Endothelial cell of umbilical vein (primary cell): Measurements from ENCODE around the gene ADORA2B. TPM values are rescaled to one million over a fixed set of nuclear protein-coding genes. Genes with fewer than 3 reads are reported as not detected.

Experiments used
- BruUV-seq: library from RNA; stranded (reverse); fragments of 400-500 nt; replicated peaks from 2 replicates; lab custom pipeline; 2021; lab: Mats Ljungman, UMichigan
- CTCF ChIA-PET: fragments of 300-600, 350-600 bp; sonication (Branson Sonifier 250); formaldehyde crosslinking; loops from one replicate; lab custom pipeline; 2021; ENCODE audit warnings: antibody characterized with exemption, inconsistent platforms; lab: Charles Lee
- POLR2A ChIA-PET: fragments of 300-600, 350-600 bp; sonication (Branson Sonifier 250); formaldehyde crosslinking; loops from one replicate; lab custom pipeline; 2021; ENCODE audit warnings: antibody characterized with exemption, inconsistent platforms; lab: Charles Lee
- DNase-seq: peaks from one replicate; pipeline ENCODE4 v3.0.0-alpha.2; 2011; ENCODE audit warnings: low read depth, low spot score
- FAIRE-seq: peaks from 2 replicates; lab custom pipeline; 2011; peaks lifted over from hg19 to GRCh38; lab: Jason Lieb, UNC
- H2AFZ ChIP-seq: 2 replicates; pipeline ENCODE4 v1.6.0; 2012; ENCODE audit warnings: low read depth, low read length, control low read depth, inconsistent platforms
- H3K27ac ChIP-seq: 2 replicates; pipeline ENCODE4 v1.5.1; 2011; ENCODE audit warnings: low read depth, mild to moderate bottlenecking, control low read depth, low read length, moderate library complexity; ENCODE audit not compliant: insufficient read depth
- H3K27me3 ChIP-seq, 2 experiments: 2 replicates each; pipeline versions ENCODE4 v1.6.0 to v1.6.1; 2011; ENCODE audit warnings: low read length in 2 of 2, mixed read lengths in 1 of 2; ENCODE audit not compliant: control insufficient read depth in 2 of 2, insufficient read depth in 2 of 2
- H3K36me3 ChIP-seq, 2 experiments: 2 replicates in 1 of 2; 3 replicates in 1 of 2; pipeline ENCODE4 v1.5.1; 2011; ENCODE audit warnings: low read length in 2 of 2, mild to moderate bottlenecking in 1 of 2, moderate library complexity in 1 of 2; ENCODE audit not compliant: control insufficient read depth in 2 of 2, insufficient read depth in 2 of 2; ENCODE audit errors: extremely low read depth in 1 of 2
- H3K4me1 ChIP-seq: 3 replicates; pipeline ENCODE4 v1.5.1; 2011; ENCODE audit warnings: mild to moderate bottlenecking, low read length; ENCODE audit not compliant: control insufficient read depth, insufficient read depth; ENCODE audit errors: extremely low read depth
- H3K4me2 ChIP-seq: 2 replicates; pipeline ENCODE4 v1.6.1; 2011; ENCODE audit warnings: low read length, control low read depth, mixed read lengths; ENCODE audit not compliant: insufficient read depth
- H3K4me3 ChIP-seq, 3 experiments: fragments of 200-600 bp in 1 of 3; sonication (generic), shearing (Covaris generic) in 1 of 3; replicated peaks in 1 of 3; 2 replicates each; pipeline ENCODE4 v1.5.1; 2011 to 2016; ENCODE audit warnings: control low read depth in 3 of 3, low read length in 3 of 3, mild to moderate bottlenecking in 2 of 3, inconsistent platforms in 1 of 3, low read depth in 1 of 3, moderate library complexity in 1 of 3; ENCODE audit not compliant: insufficient read depth in 1 of 3
- H3K79me2 ChIP-seq: 2 replicates; pipeline ENCODE4 v1.6.0; 2012; ENCODE audit warnings: low read length, inconsistent platforms; ENCODE audit not compliant: control insufficient read depth, insufficient read depth
- H3K9ac ChIP-seq: replicated peaks from 2 replicates; pipeline ENCODE3; 2011; ENCODE audit warnings: low read length, control low read depth; ENCODE audit not compliant: insufficient read depth; ENCODE audit errors: extremely low read depth
- H3K9me1 ChIP-seq: replicated peaks from 3 replicates; pipeline ENCODE4 v1.6.0; 2011; ENCODE audit warnings: mild to moderate bottlenecking, low read length; ENCODE audit not compliant: control insufficient read depth, insufficient read depth; ENCODE audit errors: extremely low read depth
- H3K9me3 ChIP-seq: replicated peaks from 2 replicates; pipeline ENCODE4 v1.5.1; 2012; ENCODE audit warnings: low read length, inconsistent platforms; ENCODE audit not compliant: control insufficient read depth, insufficient read depth
- H4K20me1 ChIP-seq: replicated peaks from 2 replicates; pipeline ENCODE3; 2011; ENCODE audit warnings: mild to moderate bottlenecking, low read length; ENCODE audit not compliant: control insufficient read depth, insufficient read depth; ENCODE audit errors: extremely low read depth
- EZH2 ChIP-seq: IDR thresholded peaks from 2 replicates; pipeline ENCODE4 v1.6.1; 2012; ENCODE audit warnings: borderline replicate concordance, low read depth, mild to moderate bottlenecking, moderate library complexity, low read length, inconsistent platforms; ENCODE audit not compliant: severe bottlenecking
- FOS ChIP-seq: IDR thresholded peaks from 2 replicates; pipeline ENCODE4 v1.6.1; 2011; ENCODE audit warnings: mild to moderate bottlenecking, low read length, moderate library complexity, borderline replicate concordance; ENCODE audit not compliant: insufficient read depth
- GATA2 ChIP-seq: IDR thresholded peaks from 2 replicates; pipeline ENCODE4 v1.7.0; 2011; ENCODE audit warnings: low read depth, mild to moderate bottlenecking, moderate library complexity, mixed read lengths, low read length; ENCODE audit not compliant: insufficient read length, insufficient read depth
- JUN ChIP-seq: IDR thresholded peaks from 2 replicates; pipeline ENCODE4 v1.6.1; 2011; ENCODE audit warnings: borderline replicate concordance, low read depth; ENCODE audit not compliant: insufficient read length, insufficient read depth
- MYC ChIP-seq: IDR thresholded peaks from one replicate; pipeline ENCODE4 v1.6.1; 2011; ENCODE audit warnings: mild to moderate bottlenecking, low read depth, low read length
- POLR2A ChIP-seq: IDR thresholded peaks from 2 replicates; pipeline ENCODE4 v1.6.1; 2012; ENCODE audit warnings: low read depth, mild to moderate bottlenecking, control low read depth, low read length
- POLR2AphosphoS5 ChIP-seq: IDR thresholded peaks from 2 replicates; pipeline ENCODE4 v1.6.1; 2012; ENCODE audit warnings: low read depth, mild to moderate bottlenecking, control low read depth, low read length, moderate library complexity; ENCODE audit not compliant: insufficient read depth
- dilution Hi-C: fragments of 300-500 bp; cut with MboI; formaldehyde crosslinking; loops from one replicate; pipeline ENCODE4 v1.15.0; 2019; ENCODE audit warnings: low sequenced_read_pairs; ENCODE audit not compliant: extremely low pct_ligation_motif_present
- intact Hi-C: fragments of 100-400 bp; cut with micrococcal nuclease; formaldehyde crosslinking; loops from one replicate; pipeline ENCODE4 v1.10.0; 2022
- polyA plus RNA-seq, 4 experiments: library from polyadenylated mRNA; depleted of rRNA in 3 of 4; stranded (reverse) in 3 of 4; unstranded in 1 of 4; fragments of >200 nt; gene quantifications; 2 replicates each; pipeline versions ENCODE4 v1.2.1 to v1.2.3, GENCODE V29; 2011 to 2012; ENCODE audit warnings: missing spikeins in 1 of 4
- total RNA-seq: library from RNA; stranded (reverse); gene quantifications from 2 replicates; pipeline ENCODE4 v1.2.3, GENCODE V29; 2021
- TF ChIP-seq, protein P1 (sequence below): IDR thresholded peaks from 2 replicates; pipeline ENCODE4 v1.6.1; 2011; ENCODE audit not compliant: insufficient read depth, insufficient read length
- TF ChIP-seq, protein P2 (sequence below), 2 donors: IDR thresholded peaks; 1 replicate in 1 of 2; 2 replicates in 1 of 2; pipeline ENCODE4 v1.5.1; 2011; ENCODE audit warnings: low read length in 2 of 2, mild to moderate bottlenecking in 2 of 2, moderate library complexity in 2 of 2, control low read depth in 1 of 2, inconsistent platforms in 1 of 2, low read depth in 1 of 2; ENCODE audit not compliant: insufficient read depth in 1 of 2; ENCODE audit errors: extremely low read depth in 1 of 2

Gene ADORA2B
- total and polyA plus RNA-seq, 2 donors (not counting 3 experiments of a cell fraction or from before 2014, with no cell fraction given): 8.8 to 9.8 TPM

DNA sequence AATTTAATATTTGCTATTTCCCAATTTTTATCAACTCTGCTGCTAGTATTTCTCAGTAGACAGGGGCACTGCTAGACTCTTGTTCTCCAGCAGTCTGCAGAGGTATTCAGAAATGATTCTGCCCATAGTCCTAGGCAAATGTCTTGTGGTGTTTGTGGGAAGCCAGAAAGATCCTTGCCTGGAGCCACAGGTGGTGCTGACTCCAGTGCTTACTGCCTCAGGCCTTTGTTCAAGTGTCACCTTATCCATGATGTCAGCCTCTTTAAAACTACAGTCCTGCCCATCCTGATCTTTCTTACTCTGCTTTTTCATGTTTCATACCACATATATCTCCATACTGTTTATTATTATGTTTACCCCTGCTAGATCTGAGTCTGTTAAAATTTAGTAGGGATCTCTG is 28.1 kb downstream of the ADORA2B start:
- no peaks in the 10 kb centered on the region for H3K4me1 ChIP-seq

More for the DNA sequence above, 28.1 kb downstream of the ADORA2B start:
- Histone ChIP-seq H2AFZ (no peak overlapping the region), H3K9me3 (no peaks in the 10 kb centered on the region), H3K27me3 (no peaks in the 10 kb centered on the region), H3K27ac (no peak overlapping the region), H3K9ac (no peak overlapping the region), H4K20me1 (no peaks in the 10 kb centered on the region), H3K9me1 (no peaks in the 10 kb centered on the region), H3K4me3 (no peak overlapping the region), H3K4me2 (no peak overlapping the region), H3K79me2 (peaks cover 29% of the 10 kb centered on the region), H3K36me3 (peaks cover 3 to 11% of the 10 kb centered on the region in 2 experiments)
- no peak for DNase-seq
- CTCF ChIA-PET: no interaction called here
- TF ChIP-seq JUN (no peak), EZH2 (no peak), POLR2A (no peak), MYC (no peak), GATA2 (no peak), POLR2AphosphoS5 (no peak), FOS (no peak)
- TF ChIP-seq, protein P1, sequence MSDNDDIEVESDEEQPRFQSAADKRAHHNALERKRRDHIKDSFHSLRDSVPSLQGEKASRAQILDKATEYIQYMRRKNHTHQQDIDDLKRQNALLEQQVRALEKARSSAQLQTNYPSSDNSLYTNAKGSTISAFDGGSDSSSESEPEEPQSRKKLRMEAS: no peak
- TF ChIP-seq, protein P2, sequence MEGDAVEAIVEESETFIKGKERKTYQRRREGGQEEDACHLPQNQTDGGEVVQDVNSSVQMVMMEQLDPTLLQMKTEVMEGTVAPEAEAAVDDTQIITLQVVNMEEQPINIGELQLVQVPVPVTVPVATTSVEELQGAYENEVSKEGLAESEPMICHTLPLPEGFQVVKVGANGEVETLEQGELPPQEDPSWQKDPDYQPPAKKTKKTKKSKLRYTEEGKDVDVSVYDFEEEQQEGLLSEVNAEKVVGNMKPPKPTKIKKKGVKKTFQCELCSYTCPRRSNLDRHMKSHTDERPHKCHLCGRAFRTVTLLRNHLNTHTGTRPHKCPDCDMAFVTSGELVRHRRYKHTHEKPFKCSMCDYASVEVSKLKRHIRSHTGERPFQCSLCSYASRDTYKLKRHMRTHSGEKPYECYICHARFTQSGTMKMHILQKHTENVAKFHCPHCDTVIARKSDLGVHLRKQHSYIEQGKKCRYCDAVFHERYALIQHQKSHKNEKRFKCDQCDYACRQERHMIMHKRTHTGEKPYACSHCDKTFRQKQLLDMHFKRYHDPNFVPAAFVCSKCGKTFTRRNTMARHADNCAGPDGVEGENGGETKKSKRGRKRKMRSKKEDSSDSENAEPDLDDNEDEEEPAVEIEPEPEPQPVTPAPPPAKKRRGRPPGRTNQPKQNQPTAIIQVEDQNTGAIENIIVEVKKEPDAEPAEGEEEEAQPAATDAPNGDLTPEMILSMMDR (IDR thresholded peaks at IDR 0.05; ENCODE audit: extremely low read depth in 1 of 2, insufficient read depth in 1 of 2, low read depth in 1 of 2, low read length in 2 of 2): no peak
- no TSS peak for BruUV-seq
- dilution Hi-C loops (no loop called here), intact Hi-C loops (no loop called here)
- no peak for FAIRE-seq
- POLR2A ChIA-PET: no interaction called here
